GM19372 (cell line): ENCODE measurements around the gene NOVA1.

Source experiments
- ATAC-seq: cut with Tn5 transposase; IDR thresholded peaks from one replicate; pipeline ENCODE4 v1.9.1; 2021; ENCODE audit warnings: mild to moderate bottlenecking, low read depth, moderate library complexity; ENCODE audit not compliant: unreplicated experiment

The NOVA1 gene

DNA sequence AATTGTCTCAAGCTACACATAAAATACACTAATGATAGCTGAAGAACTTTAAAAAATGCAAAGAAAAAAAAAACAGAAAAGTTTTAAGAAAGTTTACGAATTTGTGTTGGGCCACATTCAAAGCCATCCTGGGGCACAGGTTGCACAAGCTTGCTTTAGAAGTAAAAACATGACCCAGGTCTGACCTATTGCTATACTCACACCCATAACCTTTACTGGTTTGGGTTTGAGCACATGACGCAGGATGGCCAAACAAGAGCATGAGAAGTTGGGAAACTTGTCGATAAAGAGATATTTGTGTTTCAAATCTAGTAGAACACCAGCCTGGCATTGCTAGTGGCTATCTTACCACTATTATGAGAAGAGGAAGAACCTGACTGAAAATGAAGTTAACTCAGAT lies 143.7 kb downstream of the NOVA1 start:
- ATAC-seq: no peak

DNA sequence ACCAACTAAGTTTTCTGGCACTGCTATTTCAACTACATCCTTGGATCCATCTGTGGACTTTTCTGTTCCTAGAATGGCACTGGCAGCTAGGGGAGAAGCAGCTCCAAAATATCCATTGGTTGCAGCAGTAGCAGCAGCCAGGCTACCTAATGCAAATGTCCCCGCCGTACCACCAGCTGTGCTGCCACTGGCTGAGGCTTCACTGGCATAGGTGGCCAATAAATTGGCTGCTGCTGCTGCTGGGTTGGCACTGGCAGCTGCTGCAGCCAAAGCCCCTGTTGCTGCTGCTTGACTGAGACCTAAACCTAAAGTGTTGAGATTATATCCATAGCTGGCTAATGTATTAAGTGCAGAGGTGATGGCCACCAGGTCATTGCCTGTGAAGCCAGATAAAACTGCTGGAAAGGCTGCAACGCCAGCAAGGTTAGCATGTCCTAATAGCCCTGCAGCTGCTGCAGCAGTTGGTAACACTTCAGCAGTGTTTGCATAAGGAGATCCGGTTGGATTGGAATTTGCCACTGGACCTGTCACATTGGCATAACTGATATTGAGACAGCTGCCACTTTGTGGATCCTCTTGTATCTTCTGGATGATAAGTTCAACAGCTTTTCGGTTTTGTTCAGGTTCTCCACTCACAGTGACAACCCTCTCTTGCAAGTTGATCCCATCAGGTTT lies 149.5 kb downstream of the NOVA1 start:
- ATAC-seq: no peak

- ATAC-seq: no peak
Measured at GRCh38 chr14:26444822-26445221, 153.0 kb downstream of the NOVA1 start.

DNA sequence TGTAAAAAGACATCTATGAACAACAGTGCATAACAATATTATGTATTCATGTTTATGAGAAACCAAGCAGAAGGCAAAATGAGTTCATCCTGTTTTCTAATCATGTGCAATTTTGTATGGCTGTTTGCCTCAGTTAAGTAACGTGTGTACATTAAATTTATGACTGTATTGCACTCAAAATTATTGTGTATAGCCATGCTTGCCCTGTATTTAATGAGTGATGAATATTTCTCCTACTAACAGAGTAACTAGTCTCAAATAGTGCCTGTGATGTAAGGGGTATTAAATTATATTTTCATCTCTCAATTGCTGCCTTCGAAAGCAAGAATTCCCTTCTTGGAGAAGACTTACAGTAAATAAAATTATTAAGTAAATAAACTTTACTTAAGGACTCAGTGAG lies 154.2 kb downstream of the NOVA1 start:
- no peak for ATAC-seq

DNA sequence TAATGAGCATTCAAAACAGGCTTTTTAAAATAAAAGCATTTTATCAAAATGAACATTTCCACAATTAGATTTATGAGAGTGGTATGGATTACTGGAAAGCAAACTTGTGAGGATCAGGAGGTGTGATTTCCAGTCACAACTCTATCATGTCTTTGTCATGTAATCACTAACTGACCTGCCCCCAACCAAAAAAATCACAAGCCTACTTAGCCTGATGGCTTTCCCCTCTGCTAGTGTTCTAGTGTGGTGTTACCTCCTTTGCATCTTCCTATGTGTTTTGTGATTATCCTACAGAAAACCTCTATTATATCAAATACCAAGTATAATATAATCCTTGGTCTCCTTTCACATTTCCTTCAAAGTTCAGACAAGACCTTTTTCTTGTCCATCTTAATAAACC lies 168.6 kb downstream of the NOVA1 start:
- no peak for ATAC-seq

DNA sequence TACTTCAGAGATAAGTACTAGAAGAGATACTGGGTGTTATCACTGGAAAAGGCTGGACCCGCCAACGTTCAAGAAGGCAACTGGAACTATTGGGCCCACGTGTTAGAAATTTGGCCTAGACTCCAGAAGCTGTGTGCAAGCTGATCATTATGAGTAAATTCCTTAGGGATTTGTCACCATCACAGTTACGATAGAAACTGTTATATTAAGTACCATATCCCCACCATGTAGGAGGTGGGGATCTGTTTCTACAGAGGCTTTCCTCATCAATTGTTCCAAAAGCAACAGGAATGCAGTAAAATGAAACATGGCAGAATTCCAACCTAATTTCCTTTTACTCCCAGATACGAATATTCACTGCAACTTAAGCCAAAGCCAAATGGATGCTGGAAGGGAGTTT lies 170.7 kb downstream of the NOVA1 start:
- no peak for ATAC-seq

DNA sequence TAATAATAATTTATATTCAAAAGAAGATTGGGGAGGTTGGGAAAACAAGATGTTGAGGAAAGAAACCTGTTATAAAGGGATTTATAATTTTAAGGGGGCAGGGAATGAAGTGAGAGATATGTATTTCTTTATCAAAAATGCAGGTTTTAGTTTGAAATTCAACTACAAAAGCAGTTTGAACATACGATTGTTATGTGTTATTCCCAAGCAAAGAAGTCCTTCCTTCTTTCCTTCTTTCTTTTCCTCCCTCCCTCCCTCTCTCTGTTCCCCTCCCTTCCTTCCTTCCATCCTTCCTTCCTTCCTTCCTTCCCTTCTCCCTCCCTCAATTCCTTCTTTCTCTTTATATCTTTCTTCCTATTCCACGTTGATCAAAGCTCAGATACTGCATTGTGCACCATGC lies 173.3 kb downstream of the NOVA1 start:
- ATAC-seq: no peak

DNA sequence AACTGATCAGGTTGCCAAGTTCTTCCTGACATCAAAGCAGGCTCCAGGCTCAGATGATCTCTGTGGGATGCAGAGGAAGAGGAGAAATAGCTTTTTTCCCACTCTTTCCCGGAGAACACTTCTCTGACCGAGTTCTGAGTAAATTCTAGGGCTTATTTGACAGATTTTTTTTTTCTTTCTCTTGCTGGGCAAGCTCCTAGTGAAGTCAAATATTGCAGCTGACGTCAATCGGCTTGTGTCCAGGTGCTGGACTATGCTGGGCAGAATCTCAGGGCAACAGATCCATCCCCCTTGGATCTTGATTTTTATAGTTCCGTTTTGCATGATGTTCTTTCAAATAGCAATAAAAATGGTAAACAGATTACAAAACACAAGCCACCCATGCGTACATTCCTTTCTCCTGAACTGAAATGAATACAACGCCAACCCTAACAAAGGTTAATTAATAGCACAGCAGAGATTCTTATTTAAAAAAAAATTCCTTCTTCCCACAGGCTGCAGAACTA lies 182.2 kb downstream of the NOVA1 start:
- no peak for ATAC-seq

DNA sequence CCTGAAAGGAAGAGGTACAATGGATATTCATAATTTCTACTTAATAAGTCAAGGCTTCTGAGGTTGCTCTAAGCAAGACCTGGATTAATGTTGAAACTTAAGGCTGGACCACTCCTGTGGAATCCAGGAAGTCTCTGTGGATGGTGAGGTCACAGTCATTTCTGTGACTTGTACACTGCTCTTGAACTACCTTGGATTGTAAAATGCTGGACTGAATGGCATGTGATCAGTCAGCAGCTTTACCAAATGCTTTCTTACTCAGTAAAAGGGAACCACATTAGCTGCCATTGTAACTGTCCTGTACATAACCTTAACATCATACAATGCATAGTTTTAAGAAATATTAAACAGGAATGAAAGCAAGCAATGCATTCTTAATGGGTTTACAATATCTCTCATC lies 182.9 kb downstream of the NOVA1 start:
- no peak for ATAC-seq

DNA sequence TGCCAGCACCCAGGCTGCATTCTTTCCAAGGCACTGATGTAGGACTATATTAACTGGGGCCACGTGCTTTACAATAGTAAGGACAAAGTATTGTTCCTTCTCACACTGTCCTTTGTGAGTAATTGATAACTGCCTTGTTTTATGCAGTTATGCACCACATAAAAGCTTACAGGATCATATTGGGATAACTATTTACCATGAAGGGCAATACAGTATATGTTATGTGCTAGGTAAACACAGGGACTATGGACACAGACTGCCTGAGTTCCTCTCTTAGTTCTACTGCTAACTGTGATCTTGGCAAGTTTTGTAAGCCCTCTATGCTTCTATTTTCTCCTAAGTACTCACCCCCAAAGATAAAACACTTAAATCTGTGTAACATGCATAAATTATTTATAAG lies 183.7 kb downstream of the NOVA1 start:
- ATAC-seq: no peak

- ATAC-seq: no peak
Measured at GRCh38 chr14:26412421-26412820, 185.4 kb downstream of the NOVA1 start.

- ATAC-seq: no peak
Measured at GRCh38 chr14:26410189-26410685, 187.6 kb downstream of the NOVA1 start.

DNA sequence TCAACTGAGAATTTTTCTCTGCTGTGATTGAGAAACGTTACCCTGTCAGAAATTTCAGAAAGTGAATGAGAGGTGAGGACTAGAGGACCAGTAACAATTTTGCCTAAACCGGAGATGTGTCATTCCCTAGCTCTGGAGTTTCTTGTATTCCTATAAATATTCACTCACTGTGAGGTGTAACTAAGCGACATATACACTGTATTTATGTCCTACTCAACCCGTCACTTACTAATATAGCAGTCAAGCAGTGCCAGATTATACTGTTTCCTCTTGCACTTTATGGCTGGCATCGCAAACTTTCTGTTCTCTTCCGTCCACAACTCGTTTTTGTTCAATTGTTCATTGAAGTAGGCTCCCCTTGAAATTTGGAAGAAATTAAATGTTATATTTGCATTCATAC lies 192.9 kb downstream of the NOVA1 start:
- ATAC-seq: no peak

DNA sequence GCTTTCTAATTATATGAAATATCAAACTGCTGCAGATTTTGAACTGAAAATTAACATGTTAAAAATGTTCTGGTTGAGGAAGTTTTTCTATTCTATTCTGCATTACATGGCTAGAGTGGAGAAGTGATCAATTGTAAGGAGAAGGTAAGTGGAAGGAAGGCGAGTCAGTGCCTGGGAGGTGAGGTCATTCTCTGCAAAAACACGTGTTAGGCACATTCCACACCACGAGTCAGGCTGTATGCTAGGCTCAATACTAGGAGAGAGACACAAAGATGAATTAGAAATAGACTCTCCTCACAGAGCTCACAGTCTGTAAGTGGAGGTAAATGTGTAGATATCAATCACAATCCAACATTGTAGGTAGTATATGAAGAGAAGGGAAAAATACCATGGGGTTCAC lies 194.1 kb downstream of the NOVA1 start:
- no peak for ATAC-seq

DNA sequence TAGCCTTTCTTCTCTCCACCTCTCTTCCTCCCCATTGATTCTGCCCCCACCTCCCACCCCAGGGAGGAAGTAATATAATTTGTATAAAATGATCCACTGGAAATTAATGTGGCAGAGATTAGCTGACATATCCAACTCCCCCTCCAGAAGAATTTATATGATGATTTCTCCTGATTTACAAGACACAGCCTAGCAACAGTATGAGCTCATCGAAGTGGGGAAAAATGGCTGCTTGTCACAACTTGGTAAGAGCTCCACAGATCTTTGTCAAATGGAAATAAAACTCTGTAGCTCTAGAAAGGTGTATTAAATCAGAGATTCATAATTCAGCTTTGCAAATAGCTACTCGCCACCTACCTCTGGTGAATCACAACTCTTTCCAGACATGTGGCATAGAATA lies 195.7 kb downstream of the NOVA1 start:
- ATAC-seq: no peak

DNA sequence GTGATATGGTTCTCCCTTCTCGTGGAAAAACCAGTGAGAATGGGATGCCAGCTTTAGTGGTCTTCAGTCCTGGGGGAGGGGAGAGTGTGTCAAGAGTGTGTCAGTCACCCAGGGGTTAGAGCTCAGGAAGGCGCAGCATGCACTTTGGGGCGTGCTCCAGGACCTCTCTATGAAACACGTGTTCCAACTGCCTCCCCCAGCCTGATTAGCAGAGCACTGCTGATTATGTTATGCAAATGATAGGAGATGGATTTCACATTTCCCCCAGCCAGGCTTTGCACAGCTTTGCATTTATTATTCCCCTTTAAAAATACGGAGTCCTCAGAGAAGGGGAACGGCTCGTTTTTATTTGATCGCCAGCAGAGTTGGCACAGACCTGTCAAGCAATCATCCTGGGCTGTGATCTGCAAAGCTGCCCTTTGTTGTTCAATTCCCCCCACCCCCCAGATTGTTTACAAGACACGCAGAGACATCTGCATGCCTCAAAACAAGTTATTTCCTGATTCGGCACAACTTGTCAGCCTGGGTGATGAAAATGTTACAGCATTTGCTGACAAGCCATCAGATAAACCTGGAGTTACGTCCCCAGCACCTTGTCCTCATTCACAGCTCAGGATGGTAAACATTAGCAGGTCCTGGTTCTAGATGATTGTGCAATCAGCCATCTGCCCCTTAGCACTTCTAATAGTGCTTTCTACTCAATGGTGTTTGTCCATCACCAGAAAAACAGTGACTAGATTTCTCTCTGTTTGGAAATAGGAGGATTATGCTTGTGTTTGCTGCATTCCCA lies 196.5 kb downstream of the NOVA1 start:
- ATAC-seq: no peak

DNA sequence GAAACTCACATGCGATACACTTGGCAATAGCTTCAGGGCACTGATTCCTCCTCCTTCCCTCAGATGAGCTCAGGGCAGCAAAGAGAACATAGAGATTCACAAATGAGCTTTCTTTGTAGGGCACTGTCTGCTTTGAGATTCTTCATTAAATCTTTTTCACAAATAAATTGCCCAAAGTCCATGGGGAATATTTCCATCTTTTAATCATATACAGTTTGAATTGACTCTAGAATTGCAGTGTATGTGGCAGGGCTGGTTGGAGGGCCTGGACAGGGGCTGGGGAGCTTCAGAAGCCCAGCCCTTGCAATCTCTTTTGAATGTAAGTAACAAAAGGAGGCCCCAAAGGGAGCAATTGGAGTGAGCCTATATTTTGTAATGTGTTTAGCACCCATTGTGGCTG lies 197.5 kb downstream of the NOVA1 start:
- no peak for ATAC-seq

- no peak for ATAC-seq
Measured at GRCh38 chr14:26398616-26399015, 199.2 kb downstream of the NOVA1 start.
